Prostate gland (tissue), 2 donors: Measurements from ENCODE around the gene ABHD17C. TPM values are rescaled to one million over a fixed set of nuclear protein-coding genes. Genes with fewer than 3 reads are reported as not detected.

ENCODE experiments used
- DNase-seq: peaks from one replicate; pipeline ENCODE4 v3.0.0-alpha.2; 2019; ENCODE audit warnings: low spot score
- H3K27ac ChIP-seq, 2 donors: fragments of 200-600 bp; sonication (generic); 2 replicates each; pipeline ENCODE4 v1.5.1; 2017 to 2019
- H3K27me3 ChIP-seq: fragments of 200-600 bp; sonication (generic); replicated peaks from 2 replicates; pipeline ENCODE4 v1.5.1; 2019; ENCODE audit not compliant: insufficient read depth
- H3K36me3 ChIP-seq, 2 donors: fragments of 200-600 bp; sonication (generic); 1 replicate in 1 of 2; 2 replicates in 1 of 2; pipeline versions ENCODE4 v1.5.1 to v1.8.1; 2017 to 2019
- H3K4me1 ChIP-seq: fragments of 200-600 bp; sonication (generic); replicated peaks from 2 replicates; pipeline ENCODE4 v1.5.1; 2019
- H3K4me3 ChIP-seq, 2 donors: fragments of 200-600 bp; sonication (generic); 2 replicates each; pipeline ENCODE4 v1.5.1; 2017 to 2019
- H3K9me3 ChIP-seq: fragments of 200-600 bp; sonication (generic); 2 replicates; pipeline ENCODE4 v1.5.1; 2017
- CTCF ChIP-seq, 4 experiments: fragments of 200-600 bp in 2 of 4; fragments of 450-650 bp in 2 of 4; sonication (generic) in 2 of 4; IDR thresholded peaks; 1 replicate in 3 of 4; 2 replicates in 1 of 4; pipeline ENCODE4 v1.5.1; 2016 to 2019; ENCODE audit warnings: antibody characterized with exemption in 4 of 4, mild to moderate bottlenecking in 2 of 4, moderate library complexity in 2 of 4
- POLR2A ChIP-seq: fragments of 450-650 bp; IDR thresholded peaks from one replicate; pipeline ENCODE4 v1.6.1; 2016; ENCODE audit warnings: antibody characterized with exemption, mild to moderate bottlenecking
- POLR2AphosphoS5 ChIP-seq: sonication (generic); formaldehyde crosslinking; IDR thresholded peaks from one replicate; pipeline ENCODE4 v1.6.1; 2017; ENCODE audit warnings: antibody characterized with exemption
- WGBS: methylation state at CpG from one replicate; pipeline ENCODE4 v1.1.5; 2018; 5-methylcytosine and 5-hydroxymethylcytosine counted together
- intact Hi-C: fragments of 100-400 bp; cut with DNase I; formaldehyde crosslinking; loops from one replicate; pipeline ENCODE4 v1.14.2; 2022
- total RNA-seq, 2 donors: library from RNA; depleted of rRNA; stranded (reverse); fragments of >200 nt; gene quantifications; one replicate each; pipeline ENCODE4 v1.1.0, GENCODE V29; 2016

The ABHD17C gene
- total RNA-seq, 2 donors from 2014 or later = 13.6 to 32.4 TPM

- no peak overlapping the region for H3K27ac ChIP-seq
- intact Hi-C loops = loop anchor here (10.0 kb wide), 1 partner anchor 305 kb away; no protein-coding TSS in a partner anchor
- no peak for DNase-seq
- H3K4me1 ChIP-seq = no peaks in the 10 kb centered on the region
- no peak overlapping the region for H3K4me3 ChIP-seq
- whole genome bisulfite sequencing = 66% methylated on average over 5 of the region's 5 CpGs
- no peaks in the 10 kb centered on the region for H3K9me3 ChIP-seq
- H3K27me3 ChIP-seq = no peaks in the 10 kb centered on the region
- H3K36me3 ChIP-seq = no peaks in the 10 kb centered on the region
- TF ChIP-seq CTCF (IDR thresholded peaks at IDR 0.05) (no peak), POLR2A (no peak), POLR2AphosphoS5 (no peak)
Measured at GRCh38 chr15:80689716-80690115, 5.4 kb upstream of the ABHD17C start.

GRCh38 chr15:80691575-80691974 is 3.5 kb upstream of the ABHD17C start:
- no peaks in the 10 kb centered on the region for H3K36me3 ChIP-seq
- WGBS = 86% methylated on average over 3 of the region's 3 CpGs
- no peaks in the 10 kb centered on the region for H3K27me3 ChIP-seq
- intact Hi-C loops = loop anchor here (10.0 kb wide), 1 partner anchor 303 kb away; no protein-coding TSS in a partner anchor
- no peaks in the 10 kb centered on the region for H3K4me1 ChIP-seq
- no peak for TF ChIP-seq POLR2AphosphoS5
- DNase-seq = no peak
- no peak overlapping the region for H3K27ac ChIP-seq
- H3K4me3 ChIP-seq = no peak overlapping the region
- H3K9me3 ChIP-seq = no peaks in the 10 kb centered on the region

- intact Hi-C loops = loop anchor here (10.0 kb wide), 1 partner anchor 301 kb away; no protein-coding TSS in a partner anchor
- H3K4me3 ChIP-seq = peak overlapping the region; percentile 65 to 76
- WGBS = 33% methylated on average over 15 of the region's 15 CpGs
- peak; percentile 15 for DNase-seq
- H3K27me3 ChIP-seq = no peaks in the 10 kb centered on the region
- H3K36me3 ChIP-seq = no peaks in the 10 kb centered on the region
- no peaks in the 10 kb centered on the region for H3K4me1 ChIP-seq
- peak overlapping the region; percentile 88 to 91 for H3K27ac ChIP-seq
- no peaks in the 10 kb centered on the region for H3K9me3 ChIP-seq
- TF ChIP-seq POLR2A = no peak
- no peak for TF ChIP-seq POLR2AphosphoS5
- no peak for TF ChIP-seq CTCF (IDR thresholded peaks at IDR 0.05)
Measured at GRCh38 chr15:80693682-80694610, 1.2 kb upstream of the ABHD17C start.

GRCh38 chr15:80694611-80695098 is 455 bp upstream of the ABHD17C start:
- no peak for DNase-seq
- Histone ChIP-seq H3K4me1 (no peaks in the 10 kb centered on the region), H3K36me3 (no peaks in the 10 kb centered on the region), H3K27ac (peak overlapping the region; percentile 88 to 91), H3K27me3 (no peaks in the 10 kb centered on the region), H3K9me3 (no peaks in the 10 kb centered on the region), H3K4me3 (peak overlapping the region; percentile 65 to 76)
- intact Hi-C loops = loop anchor here (10.0 kb wide), 1 partner anchor 300 kb away; no protein-coding TSS in a partner anchor
- WGBS = 1% methylated on average over 18 of the region's 47 CpGs
- TF ChIP-seq CTCF (IDR thresholded peaks at IDR 0.05) (no peak), POLR2A (no peak), POLR2AphosphoS5 (no peak)

- DNase-seq = peak; percentile 53
- H3K36me3 ChIP-seq = no peaks in the 10 kb centered on the region
- 2% methylated on average over 37 of the region's 43 CpGs for WGBS
- no peaks in the 10 kb centered on the region for H3K27me3 ChIP-seq
- H3K27ac ChIP-seq = peak overlapping the region; percentile 81 to 82
- TF ChIP-seq POLR2AphosphoS5 (peak; percentile 20), POLR2A (peak; percentile 42), CTCF (IDR thresholded peaks at IDR 0.05) (peak in 2 of 4 experiments; percentile 40 to 56)
- intact Hi-C loops = loop anchor here (10.0 kb wide), 1 partner anchor 299 kb away; no protein-coding TSS in a partner anchor
- no peaks in the 10 kb centered on the region for H3K4me1 ChIP-seq
- peak overlapping the region; percentile 51 to 65 for H3K4me3 ChIP-seq
- H3K9me3 ChIP-seq = no peaks in the 10 kb centered on the region
Measured at GRCh38 chr15:80695911-80696661, 976 bp downstream of the ABHD17C start.
